HS-5 (cell line): ENCODE data around the gene ELF4.
"Not testable (repeated sequence)": the region's sequence is repeated elsewhere in the genome, so short reads cannot be mapped to it uniquely, and the experiment has no call there.

Source experiments
- DNase-seq: peaks from one replicate; pipeline ENCODE4 v3.0.0-alpha.2; 2012; ENCODE audit warnings: low read depth

ELF4 gene

DNA sequence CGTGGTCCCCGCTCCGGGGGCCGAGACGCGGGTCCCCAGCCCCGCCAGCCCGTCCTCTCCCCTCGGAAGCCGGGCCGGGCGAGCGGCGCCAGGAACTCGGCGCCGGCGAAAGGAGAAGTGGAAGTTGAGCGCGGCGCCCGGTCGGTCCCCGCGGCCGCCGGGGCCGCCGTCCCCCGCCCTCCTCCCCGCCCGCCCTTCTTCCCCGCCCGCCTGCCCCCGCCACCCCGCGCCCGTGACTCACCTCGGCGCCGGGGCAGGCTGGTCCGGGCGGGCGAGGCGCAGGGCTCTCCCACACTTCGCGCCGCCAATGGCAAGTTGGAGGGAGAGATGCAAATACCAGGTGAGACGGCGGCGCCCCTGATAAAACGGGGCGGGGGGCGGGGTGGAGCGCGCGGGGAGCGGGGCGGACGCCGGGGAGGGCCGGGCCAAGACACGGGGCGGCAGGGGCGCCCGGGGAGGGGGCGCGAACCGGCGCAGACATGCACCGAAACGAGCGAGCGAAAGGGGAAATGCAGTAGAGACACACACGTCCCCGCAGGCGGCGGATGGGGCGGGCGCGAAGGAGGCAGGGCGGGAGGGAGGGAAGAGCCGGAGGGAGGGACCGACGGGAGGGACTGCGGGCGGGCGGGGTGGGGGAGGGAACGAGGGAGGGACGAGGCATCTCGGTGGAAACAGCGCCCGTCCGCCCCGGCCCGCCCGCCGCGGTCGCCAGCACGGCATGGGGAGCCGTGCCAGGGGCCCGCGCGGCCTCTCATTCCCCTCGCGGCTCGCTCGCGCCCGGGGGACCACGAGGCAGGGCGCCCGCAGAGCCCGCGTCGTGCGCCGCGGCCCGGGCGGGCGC is at the start of gene ELF4:
Gene ELF4, minus strand, starts transcription at position 119 of the 841 bp plus-strand sequence. CDS start 29,167 bp downstream, outside the sequence.
- DNase-seq, result no peak

DNA sequence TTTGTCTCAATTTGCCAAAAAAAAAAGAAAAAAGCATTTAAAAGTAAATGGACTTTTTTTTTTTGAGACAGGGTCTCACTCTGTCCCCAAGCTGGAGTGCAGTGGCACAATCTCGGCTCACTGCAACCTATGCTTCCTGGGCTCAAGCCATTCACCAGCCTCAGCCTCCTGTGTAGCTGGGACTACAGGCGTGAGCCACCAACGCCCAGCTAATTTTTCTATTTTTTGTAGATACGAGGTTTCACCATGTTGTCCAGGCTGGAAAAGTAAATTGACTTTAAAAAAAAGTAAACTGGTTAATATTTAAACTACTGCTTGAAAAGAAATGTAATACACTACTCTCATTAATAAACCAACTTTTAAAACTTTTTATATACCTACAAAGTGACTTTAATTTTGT is 49.5 kb upstream of the ELF4 start:
- no peak for DNase-seq

DNA sequence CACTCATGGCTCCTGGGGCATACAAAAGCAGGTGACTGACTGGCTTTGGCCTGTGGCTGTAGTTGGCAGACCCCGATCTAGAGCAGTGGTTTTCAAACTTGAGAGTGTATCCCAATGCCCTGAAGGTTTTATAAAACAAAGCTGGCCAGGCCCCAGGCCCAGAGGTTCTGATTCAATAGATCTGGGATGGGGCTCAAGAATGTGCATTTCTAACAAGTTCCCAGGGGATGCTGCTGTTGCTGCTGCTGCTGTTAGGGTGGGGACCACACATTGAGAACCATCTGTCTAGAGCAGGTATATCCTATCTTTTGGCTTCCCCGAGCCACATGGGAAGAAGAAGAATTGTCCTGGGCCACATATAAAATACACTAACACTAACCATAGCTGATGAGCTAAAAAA is 48.0 kb upstream of the ELF4 start:
- no peak for DNase-seq

DNA sequence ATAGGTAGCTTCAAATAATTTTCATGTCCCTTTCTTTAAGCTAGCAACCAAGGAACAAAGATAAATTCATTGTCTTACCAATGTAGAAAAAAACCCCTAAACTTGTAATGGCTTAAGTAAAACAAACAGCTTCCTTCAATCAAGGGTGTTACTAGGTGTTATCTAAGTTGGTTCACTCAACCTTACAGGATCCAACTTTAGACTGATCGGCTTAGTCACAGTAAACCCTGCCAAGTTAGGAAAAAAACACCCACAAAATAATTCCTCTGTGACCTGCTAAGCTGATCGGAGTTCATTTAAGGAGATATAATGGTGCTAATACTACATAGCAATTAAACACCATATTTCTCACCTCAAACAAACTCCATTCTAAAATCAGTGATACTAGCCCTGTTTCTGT is 45.3 kb upstream of the ELF4 start:
- no peak for DNase-seq

DNA sequence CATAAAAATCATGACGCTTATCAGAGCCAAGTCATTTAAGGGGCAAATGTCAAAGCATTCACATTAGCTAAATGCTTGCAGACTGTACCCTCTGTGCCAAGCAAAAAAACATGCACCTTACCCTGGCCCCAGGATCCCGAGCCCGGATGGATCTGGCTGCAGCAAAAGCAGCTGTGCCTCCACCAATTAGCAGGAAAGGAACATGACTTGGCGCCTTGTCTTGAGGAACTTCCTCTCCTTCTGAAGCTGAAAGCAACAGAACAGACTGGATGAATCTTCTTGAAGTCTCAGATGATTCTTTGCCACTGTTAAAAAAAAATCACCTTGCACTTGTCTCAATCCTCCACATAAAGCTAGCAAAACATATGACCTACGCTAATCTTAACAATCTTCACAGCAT is 37.3 kb upstream of the ELF4 start:
- no peak for DNase-seq

DNA sequence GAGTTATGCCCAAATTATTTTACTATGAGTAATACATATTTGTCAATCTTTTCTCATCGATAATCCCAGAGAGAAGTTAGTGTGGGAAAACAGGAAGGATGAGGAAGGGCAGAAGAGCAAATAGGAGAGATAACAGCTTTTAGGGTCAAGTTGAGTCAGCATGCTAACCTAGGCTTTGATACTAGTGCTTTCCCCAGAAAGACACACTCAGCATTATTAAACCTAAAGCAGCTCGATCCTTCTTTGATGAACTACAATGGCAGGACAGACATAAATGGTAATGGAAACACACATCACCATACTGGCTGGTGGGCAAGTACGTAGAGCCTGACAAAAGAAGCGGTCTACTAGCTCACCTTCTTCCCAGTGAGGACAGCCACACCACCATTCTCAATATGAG is 34.8 kb upstream of the ELF4 start:
- DNase-seq, result no peak

DNA sequence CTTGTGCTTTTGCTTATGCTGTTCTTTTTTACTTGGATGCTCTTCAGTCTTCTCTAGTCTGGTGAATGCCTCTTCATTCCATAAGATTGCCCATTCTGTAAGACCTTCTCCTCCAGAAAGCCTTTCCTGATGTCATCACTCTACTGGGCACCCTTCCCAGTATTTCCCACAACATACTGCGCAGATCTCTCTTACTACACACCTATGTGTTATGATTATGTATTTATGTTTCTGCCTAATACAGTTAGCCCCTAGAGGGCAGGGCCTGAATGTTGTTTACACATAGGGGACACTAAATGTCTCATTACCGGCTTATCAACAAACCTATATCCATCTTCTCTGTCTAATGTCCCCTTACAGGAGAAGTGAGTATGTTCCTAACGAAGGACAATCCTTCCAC is 34.2 kb upstream of the ELF4 start:
- DNase-seq, result no peak

DNA sequence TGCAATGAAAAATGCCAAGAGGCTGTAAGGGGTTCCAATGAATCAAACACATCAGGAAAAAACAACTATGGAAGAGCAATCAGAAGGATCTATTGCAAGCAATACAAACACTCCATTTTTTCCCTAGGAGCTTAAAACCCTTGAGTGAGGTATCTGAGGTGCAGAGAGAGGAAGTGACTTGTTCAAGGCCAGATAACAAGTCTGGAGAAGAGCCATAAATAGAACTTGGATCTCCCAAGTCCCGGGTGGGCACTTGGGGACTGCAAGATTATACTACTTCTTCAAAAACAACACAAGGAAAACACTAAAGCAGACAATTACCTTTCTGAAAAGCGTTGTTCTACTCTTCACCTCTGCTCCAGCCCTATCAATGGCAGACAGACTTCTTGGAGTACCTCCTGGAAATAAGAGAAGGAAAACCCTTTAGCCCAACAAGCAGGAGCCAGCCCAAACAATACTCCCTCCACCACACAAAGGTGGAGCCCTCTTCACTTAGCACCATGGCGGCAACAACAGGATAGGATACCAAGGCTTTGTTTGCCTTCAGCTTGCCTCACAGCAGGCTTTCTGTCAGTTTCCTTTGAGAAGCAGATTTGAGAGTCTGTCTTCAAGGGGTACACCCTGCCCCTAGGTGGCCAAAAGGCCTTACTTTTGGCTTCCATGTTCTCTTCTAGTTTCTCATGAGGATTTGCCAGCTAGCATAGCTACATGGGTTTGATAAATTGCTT is 29.3 kb upstream of the ELF4 start:
- no peak for DNase-seq

GRCh38 chrX:130136961-130137360 is 26.7 kb upstream of the ELF4 start:
- no peak for DNase-seq

- DNase-seq, result no peak
Observed at GRCh38 chrX:130136496-130136895, 26.2 kb upstream of the ELF4 start.

GRCh38 chrX:130130990-130131389 is 20.7 kb upstream of the ELF4 start:
- no peak for DNase-seq

- DNase-seq, result no peak
Observed at GRCh38 chrX:130125091-130125874, 15.0 kb upstream of the ELF4 start.

GRCh38 chrX:130124577-130124976 is 14.3 kb upstream of the ELF4 start:
- no peak for DNase-seq

DNA sequence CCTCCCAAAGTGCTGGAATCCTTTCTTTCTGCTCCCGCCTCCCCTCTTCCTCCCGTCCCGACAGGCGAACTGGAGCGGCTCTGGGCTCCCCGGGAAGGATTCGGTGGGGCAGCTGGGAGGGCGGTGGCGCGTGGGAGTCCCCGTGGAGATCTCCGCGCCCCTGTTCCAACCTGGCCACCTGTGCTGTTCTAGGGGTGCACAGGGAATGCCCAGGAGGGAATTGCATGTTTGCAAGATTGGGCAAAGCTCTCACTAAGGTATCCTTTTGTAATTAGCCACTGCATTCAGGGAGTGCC is 11.2 kb upstream of the ELF4 start:
- DNase-seq, result no peak

GRCh38 chrX:130120746-130121504 is 10.6 kb upstream of the ELF4 start:
- no peak for DNase-seq

- DNase-seq, result no peak
Observed at GRCh38 chrX:130120321-130120731, 10.0 kb upstream of the ELF4 start.

DNA sequence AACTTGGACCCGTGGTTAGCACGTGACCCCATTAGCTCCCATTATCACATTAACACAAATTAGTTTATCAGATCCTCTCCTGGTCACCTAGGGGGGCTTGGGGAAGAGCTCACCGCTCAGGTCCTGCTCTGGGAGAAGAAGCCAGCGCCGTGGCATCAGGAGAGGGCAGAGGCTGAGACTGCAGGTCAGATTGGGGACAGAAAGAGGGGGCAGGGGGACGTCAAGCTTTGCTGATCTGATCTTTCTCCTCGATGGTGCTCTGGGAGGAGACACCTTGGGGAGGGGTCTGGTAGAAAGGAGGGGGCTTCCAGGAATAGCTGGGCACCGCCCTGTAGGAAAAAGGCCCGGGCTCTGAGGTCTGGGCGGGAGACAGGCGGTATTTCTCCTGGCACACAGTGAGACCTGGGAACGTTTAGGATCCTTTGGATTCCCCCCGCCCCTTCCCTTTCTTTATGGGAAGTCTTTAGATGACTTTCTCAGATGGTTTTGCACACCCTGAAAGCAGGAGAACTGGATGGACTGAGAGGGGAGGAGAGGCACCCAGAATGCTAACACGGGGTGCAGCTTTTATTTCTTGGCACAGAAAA is 9.1 kb upstream of the ELF4 start:
- DNase-seq, result no peak

GRCh38 chrX:130118441-130119311 is 8.4 kb upstream of the ELF4 start:
- DNase-seq, result no peak

DNA sequence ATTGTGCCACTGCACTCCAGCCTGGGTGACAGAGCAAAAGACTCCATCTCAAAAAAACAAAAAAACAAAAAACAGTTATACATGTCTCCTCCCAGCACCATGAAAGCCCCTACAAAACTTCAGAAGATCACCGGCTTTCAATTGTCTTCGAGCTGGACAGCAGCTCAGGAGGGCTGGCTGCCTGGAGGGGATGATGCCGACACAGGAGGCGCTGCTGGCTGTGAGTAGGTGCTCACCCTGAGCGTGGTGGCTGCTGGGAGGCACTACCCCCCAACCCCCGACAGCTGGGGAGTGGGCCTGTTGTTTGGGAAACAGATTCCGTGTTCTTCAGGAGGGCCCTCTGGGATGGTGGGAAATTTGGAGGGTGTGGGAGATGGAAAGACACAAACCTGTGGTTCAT is 6.9 kb upstream of the ELF4 start:
- no peak for DNase-seq

- DNase-seq, result not testable (repeated sequence)
Observed at GRCh38 chrX:130115119-130115885, 5.0 kb upstream of the ELF4 start.
